Measurements from ENCODE around the gene VEGFB.

GRCh38 chr11:64249563-64250414, 15.4 kb downstream of the VEGFB start:
- TF ChIP-seq SIN3A (IDR thresholded peaks at IDR 0.05; ENCODE audit: borderline replicate concordance, insufficient read depth, low read length) (no peak), REST (IDR thresholded peaks at IDR 0.05; ENCODE audit: insufficient read depth in 1 of 2, low read depth in 2 of 2, low read length in 2 of 2) (no peak)

All from PFSK-1 (cell line).